IPS DF 6.9 (cell line): ENCODE results near the gene ZNF277.

Experiments
- DNase-seq: peaks from one replicate; pipeline ENCODE4 v3.0.0-alpha.2; 2013; ENCODE audit warnings: low read depth, low spot score
- H3K27ac ChIP-seq: one replicate; pipeline ENCODE4 v1.5.1; 2013; ENCODE audit warnings: low read length, control low read depth
- H3K27me3 ChIP-seq: 2 replicates; pipeline ENCODE4 v1.6.1; 2013; ENCODE audit warnings: mild to moderate bottlenecking, low read length; ENCODE audit not compliant: control insufficient read depth, insufficient read depth
- H3K36me3 ChIP-seq: 2 replicates; pipeline ENCODE4 v1.6.1; 2013; ENCODE audit warnings: low read length; ENCODE audit not compliant: control insufficient read depth, insufficient read depth
- H3K4me1 ChIP-seq: 2 replicates; pipeline ENCODE4 v1.6.1; 2013; ENCODE audit warnings: low read length; ENCODE audit not compliant: control insufficient read depth, insufficient read depth
- H3K4me3 ChIP-seq: 2 replicates; pipeline ENCODE4 v1.5.1; 2013; ENCODE audit warnings: mild to moderate bottlenecking, low read length
- H3K9me3 ChIP-seq: 2 replicates; pipeline ENCODE4 v1.6.1; 2013; ENCODE audit warnings: low read length, inconsistent platforms; ENCODE audit not compliant: control insufficient read depth, insufficient read depth
- WGBS: extraction: QIAGEN DNeasy Blood & Tissue Kit; methylation state at CpG from one replicate; pipeline ENCODE4 v1.1.7; 2013; ENCODE audit warnings: mixed read lengths, missing lambda C conversion rate; ENCODE audit not compliant: insufficient read length, insufficient coverage; 5-methylcytosine and 5-hydroxymethylcytosine counted together

The ZNF277 gene

GRCh38 chr7:112211348-112211907 lies 4.9 kb downstream of the ZNF277 start:
- Histone ChIP-seq H3K4me1 (no peaks in the 10 kb centered on the region; the same call in 1 of the 2 replicates), H3K27me3 (no peaks in the 10 kb centered on the region), H3K4me3 (no peak overlapping the region), H3K27ac (no peak overlapping the region), H3K36me3 (no peaks in the 10 kb centered on the region), H3K9me3 (no peaks in the 10 kb centered on the region)
- no peak for DNase-seq
- no CpG with 5 or more reads among the region's 1 CpG for WGBS

GRCh38 chr7:112212571-112212970 lies 6.1 kb downstream of the ZNF277 start:
- no peak overlapping the region for H3K27ac ChIP-seq
- no peaks in the 10 kb centered on the region for H3K9me3 ChIP-seq
- H3K36me3 ChIP-seq, result no peaks in the 10 kb centered on the region
- H3K4me3 ChIP-seq, result no peak overlapping the region
- H3K4me1 ChIP-seq, result no peaks in the 10 kb centered on the region; the same call in 1 of the 2 replicates
- DNase-seq, result no peak
- no CpG with 5 or more reads among the region's 2 CpGs for WGBS
- no peaks in the 10 kb centered on the region for H3K27me3 ChIP-seq

GRCh38 chr7:112213735-112214134 lies 7.2 kb downstream of the ZNF277 start:
- Histone ChIP-seq H3K4me1 (no peaks in the 10 kb centered on the region; the same call in 1 of the 2 replicates), H3K4me3 (no peak overlapping the region), H3K9me3 (no peaks in the 10 kb centered on the region), H3K36me3 (no peaks in the 10 kb centered on the region), H3K27ac (no peak overlapping the region), H3K27me3 (no peaks in the 10 kb centered on the region)
- no CpG with 5 or more reads among the region's 1 CpG for WGBS
- DNase-seq, result no peak

GRCh38 chr7:112214268-112214667 lies 7.8 kb downstream of the ZNF277 start:
- no peak overlapping the region for H3K4me3 ChIP-seq
- H3K27me3 ChIP-seq, result no peaks in the 10 kb centered on the region
- H3K36me3 ChIP-seq, result no peaks in the 10 kb centered on the region
- DNase-seq, result no peak
- no peaks in the 10 kb centered on the region for H3K9me3 ChIP-seq
- no peak overlapping the region for H3K27ac ChIP-seq
- no peaks in the 10 kb centered on the region; the same call in 1 of the 2 replicates for H3K4me1 ChIP-seq

GRCh38 chr7:112214883-112215282 lies 8.4 kb downstream of the ZNF277 start:
- DNase-seq, result no peak
- WGBS, result no CpG with 5 or more reads among the region's 2 CpGs
- Histone ChIP-seq H3K4me1 (no peaks in the 10 kb centered on the region; the same call in 1 of the 2 replicates), H3K27ac (no peak overlapping the region), H3K4me3 (no peak overlapping the region), H3K9me3 (no peaks in the 10 kb centered on the region), H3K36me3 (no peaks in the 10 kb centered on the region), H3K27me3 (no peaks in the 10 kb centered on the region)

GRCh38 chr7:112215787-112216186 lies 9.3 kb downstream of the ZNF277 start:
- no peak for DNase-seq
- Histone ChIP-seq H3K4me3 (no peak overlapping the region), H3K9me3 (no peaks in the 10 kb centered on the region), H3K36me3 (no peaks in the 10 kb centered on the region), H3K27me3 (no peaks in the 10 kb centered on the region), H3K4me1 (no peaks in the 10 kb centered on the region; the same call in 1 of the 2 replicates), H3K27ac (no peak overlapping the region)
- no CpG with 5 or more reads among the region's 4 CpGs for WGBS

- H3K4me1 ChIP-seq, result no peaks in the 10 kb centered on the region
- no peaks in the 10 kb centered on the region for H3K36me3 ChIP-seq
- WGBS, result no CpG with 5 or more reads among the region's 20 CpGs
- H3K27me3 ChIP-seq, result no peaks in the 10 kb centered on the region
- H3K4me3 ChIP-seq, result no peak overlapping the region
- H3K9me3 ChIP-seq, result no peaks in the 10 kb centered on the region
- no peak overlapping the region for H3K27ac ChIP-seq
- DNase-seq, result no peak
Observed at GRCh38 chr7:112220877-112221434, 14.5 kb downstream of the ZNF277 start.

- Histone ChIP-seq H3K27ac (no peak overlapping the region), H3K4me3 (no peak overlapping the region), H3K9me3 (no peaks in the 10 kb centered on the region), H3K4me1 (no peaks in the 10 kb centered on the region; the same call in 1 of the 2 replicates), H3K36me3 (no peaks in the 10 kb centered on the region), H3K27me3 (no peaks in the 10 kb centered on the region)
- DNase-seq, result no peak
- no CpG with 5 or more reads among the region's 3 CpGs for WGBS
Observed at GRCh38 chr7:112223310-112223709, 16.8 kb downstream of the ZNF277 start.

- Histone ChIP-seq H3K9me3 (no peaks in the 10 kb centered on the region), H3K4me1 (no peaks in the 10 kb centered on the region; the same call in 1 of the 2 replicates), H3K27ac (no peak overlapping the region), H3K4me3 (no peak overlapping the region), H3K36me3 (no peaks in the 10 kb centered on the region), H3K27me3 (no peaks in the 10 kb centered on the region)
- DNase-seq, result no peak
- no CpG with 5 or more reads among the region's 2 CpGs for WGBS
Observed at GRCh38 chr7:112224186-112224585, 17.7 kb downstream of the ZNF277 start.

- Histone ChIP-seq H3K9me3 (no peaks in the 10 kb centered on the region), H3K36me3 (no peaks in the 10 kb centered on the region), H3K27me3 (no peaks in the 10 kb centered on the region), H3K27ac (no peak overlapping the region), H3K4me3 (no peak overlapping the region), H3K4me1 (no peaks in the 10 kb centered on the region; the same call in 1 of the 2 replicates)
- no peak for DNase-seq
Observed at GRCh38 chr7:112225006-112225405, 18.5 kb downstream of the ZNF277 start.

- no peak for DNase-seq
- no peaks in the 10 kb centered on the region for H3K36me3 ChIP-seq
- H3K27ac ChIP-seq, result no peak overlapping the region
- H3K27me3 ChIP-seq, result no peaks in the 10 kb centered on the region
- no peaks in the 10 kb centered on the region; the same call in 1 of the 2 replicates for H3K4me1 ChIP-seq
- H3K4me3 ChIP-seq, result no peak overlapping the region
- H3K9me3 ChIP-seq, result no peaks in the 10 kb centered on the region
- WGBS, result no CpG with 5 or more reads among the region's 4 CpGs
Observed at GRCh38 chr7:112226701-112227276, 20.3 kb downstream of the ZNF277 start.
